Thyroid gland (tissue), 4 donors: ENCODE results near the gene CDKL5. TPM values are rescaled to one million over a fixed set of nuclear protein-coding genes. Genes with fewer than 3 reads are reported as not detected.

Experiments
- DNase-seq, 2 donors: peaks; one replicate each; pipeline ENCODE4 v3.0.0-alpha.2; 2019
- H3K27ac ChIP-seq, 3 donors: fragments of 200-600 bp; sonication (generic); 1 replicate in 2 of 3; 2 replicates in 1 of 3; pipeline ENCODE4 v1.5.1; 2016 to 2019; ENCODE audit warnings: mild to moderate bottlenecking in 1 of 3, moderate library complexity in 1 of 3
- H3K27me3 ChIP-seq: fragments of 200-600 bp; sonication (generic); one replicate; pipeline ENCODE4 v1.5.1; 2019
- H3K36me3 ChIP-seq, 2 donors: fragments of 200-600 bp; sonication (generic); one replicate each; pipeline ENCODE4 v1.5.1; 2016 to 2019
- H3K4me1 ChIP-seq, 2 donors: fragments of 200-600 bp; sonication (generic); one replicate each; pipeline ENCODE4 v1.5.1; 2017 to 2019
- H3K4me3 ChIP-seq, 3 donors: fragments of 200-600 bp; sonication (generic); replicated peaks in 1 of 3; 1 replicate in 2 of 3; 2 replicates in 1 of 3; pipeline ENCODE4 v1.5.1; 2016; ENCODE audit warnings: mild to moderate bottlenecking in 1 of 3
- H3K9me3 ChIP-seq: fragments of 200-600 bp; sonication (generic); one replicate; pipeline ENCODE4 v1.5.1; 2017
- POLR2A ChIP-seq, 2 donors: fragments of 450-650 bp; IDR thresholded peaks; one replicate each; pipeline ENCODE4 v1.6.1; 2017; ENCODE audit warnings: antibody characterized with exemption in 2 of 2, mild to moderate bottlenecking in 2 of 2, moderate library complexity in 1 of 2
- WGBS, 2 donors: methylation state at CpG; one replicate each; pipeline ENCODE4 v1.1.5; 2017; 5-methylcytosine and 5-hydroxymethylcytosine counted together
- intact Hi-C: fragments of 100-400 bp; cut with DNase I; formaldehyde crosslinking; loops from one replicate; pipeline ENCODE4 v1.15.1; 2023
- total RNA-seq, 4 donors: library from RNA; depleted of rRNA; stranded (reverse); fragments of >200 nt; gene quantifications; one replicate each; pipeline ENCODE4 v1.2.3, GENCODE V29; 2016
- TF ChIP-seq, protein P1 (sequence below), 6 experiments: fragments of 200-600 bp in 3 of 6; fragments of 450-650 bp in 3 of 6; sonication (generic) in 3 of 6; IDR thresholded peaks; one replicate each; pipeline ENCODE4 v1.5.1; 2016 to 2019; ENCODE audit warnings: antibody characterized with exemption in 6 of 6, mild to moderate bottlenecking in 2 of 6, inconsistent platforms in 1 of 6, moderate library complexity in 1 of 6

Gene CDKL5
- total RNA-seq, 4 donors from 2014 or later: 8.4 to 14.8 (median 10.0) TPM

DNA sequence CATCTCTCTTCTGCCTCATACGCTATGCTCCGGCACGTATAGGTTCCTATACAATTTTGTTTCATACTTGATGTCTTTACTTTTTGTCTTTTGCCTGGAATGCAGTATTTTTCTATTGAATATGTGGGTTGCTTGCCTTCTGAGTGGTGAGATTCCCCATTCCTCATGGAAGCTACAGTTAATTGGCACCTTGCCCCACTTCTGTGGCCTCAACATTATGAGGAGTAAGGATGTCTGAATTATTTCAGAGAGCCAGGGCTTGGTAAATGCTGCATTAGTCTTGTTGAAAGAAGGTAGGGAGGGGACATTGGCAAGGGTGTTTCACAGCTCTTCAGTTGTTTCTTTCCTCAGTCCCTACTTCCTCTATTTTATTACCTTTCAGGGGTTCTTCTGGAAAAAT lies 23.0 kb downstream of the CDKL5 start:
- Histone ChIP-seq H3K27me3 (no peaks in the 10 kb centered on the region), H3K9me3 (no peaks in the 10 kb centered on the region), H3K4me1 (no peaks in the 10 kb centered on the region), H3K4me3 (no peak overlapping the region), H3K36me3 (no peaks in the 10 kb centered on the region), H3K27ac (no peak overlapping the region)
- TF ChIP-seq, protein P1, sequence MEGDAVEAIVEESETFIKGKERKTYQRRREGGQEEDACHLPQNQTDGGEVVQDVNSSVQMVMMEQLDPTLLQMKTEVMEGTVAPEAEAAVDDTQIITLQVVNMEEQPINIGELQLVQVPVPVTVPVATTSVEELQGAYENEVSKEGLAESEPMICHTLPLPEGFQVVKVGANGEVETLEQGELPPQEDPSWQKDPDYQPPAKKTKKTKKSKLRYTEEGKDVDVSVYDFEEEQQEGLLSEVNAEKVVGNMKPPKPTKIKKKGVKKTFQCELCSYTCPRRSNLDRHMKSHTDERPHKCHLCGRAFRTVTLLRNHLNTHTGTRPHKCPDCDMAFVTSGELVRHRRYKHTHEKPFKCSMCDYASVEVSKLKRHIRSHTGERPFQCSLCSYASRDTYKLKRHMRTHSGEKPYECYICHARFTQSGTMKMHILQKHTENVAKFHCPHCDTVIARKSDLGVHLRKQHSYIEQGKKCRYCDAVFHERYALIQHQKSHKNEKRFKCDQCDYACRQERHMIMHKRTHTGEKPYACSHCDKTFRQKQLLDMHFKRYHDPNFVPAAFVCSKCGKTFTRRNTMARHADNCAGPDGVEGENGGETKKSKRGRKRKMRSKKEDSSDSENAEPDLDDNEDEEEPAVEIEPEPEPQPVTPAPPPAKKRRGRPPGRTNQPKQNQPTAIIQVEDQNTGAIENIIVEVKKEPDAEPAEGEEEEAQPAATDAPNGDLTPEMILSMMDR (IDR thresholded peaks at IDR 0.05): no peak
- no peak for TF ChIP-seq POLR2A (IDR thresholded peaks at IDR 0.05)
- intact Hi-C loops: no loop called here
- WGBS, 2 donors: 98 to 99% methylated on average over 3 of the region's 3 CpGs
- DNase-seq: no peak

DNA sequence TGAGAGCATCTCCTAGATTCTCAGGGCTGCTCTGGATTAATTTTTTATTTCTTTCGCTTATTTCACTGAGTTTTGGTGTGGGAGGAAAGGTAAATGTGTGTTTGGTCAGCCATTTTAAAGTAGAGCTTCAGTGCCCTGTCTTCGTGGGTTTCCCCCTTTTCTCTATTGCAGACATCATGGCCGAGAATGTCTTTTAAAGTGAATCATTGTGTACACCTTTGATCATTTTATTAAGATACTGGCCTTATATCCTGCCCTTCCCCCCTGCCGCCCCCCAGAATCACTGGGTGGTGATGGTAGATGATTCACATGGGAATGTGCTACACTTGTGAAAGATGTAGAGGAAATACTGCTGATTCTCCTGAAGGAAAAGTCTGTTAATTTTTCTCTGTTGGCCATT lies 23.8 kb downstream of the CDKL5 start:
- no peaks in the 10 kb centered on the region for H3K4me1 ChIP-seq
- WGBS, 2 donors: 93 to 95% methylated on average over 4 of the region's 4 CpGs
- no peak for TF ChIP-seq POLR2A (IDR thresholded peaks at IDR 0.05)
- TF ChIP-seq, protein P1 (IDR thresholded peaks at IDR 0.05): no peak
- no peak overlapping the region for H3K27ac ChIP-seq
- H3K9me3 ChIP-seq: no peaks in the 10 kb centered on the region
- H3K4me3 ChIP-seq: no peak overlapping the region
- H3K36me3 ChIP-seq: no peaks in the 10 kb centered on the region
- intact Hi-C loops: no loop called here
- no peak for DNase-seq
- H3K27me3 ChIP-seq: no peaks in the 10 kb centered on the region

DNA sequence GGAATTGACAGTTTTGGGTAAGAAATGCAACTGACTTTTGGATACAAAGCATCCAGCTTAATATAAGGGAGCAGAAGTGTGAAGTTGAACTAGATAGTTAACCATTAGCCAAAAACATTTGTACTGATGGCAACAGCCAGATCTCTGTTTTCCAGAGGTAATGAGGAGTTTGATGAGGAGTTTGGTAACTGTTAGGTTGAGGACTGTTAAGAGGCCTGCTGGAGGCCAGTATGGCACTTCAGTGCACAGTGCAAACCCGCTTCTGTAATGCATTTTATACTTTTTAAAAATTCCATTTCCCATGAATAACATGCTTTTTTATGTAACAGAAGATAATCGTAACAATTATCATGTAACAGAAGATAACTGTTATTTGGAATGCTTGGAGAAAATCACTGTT lies 30.0 kb downstream of the CDKL5 start:
- 72 to 81% methylated on average over 2 of the region's 2 CpGs for WGBS, 2 donors
- DNase-seq: no peak
- no peak for TF ChIP-seq POLR2A (IDR thresholded peaks at IDR 0.05)
- TF ChIP-seq, protein P1 (IDR thresholded peaks at IDR 0.05): no peak
- Histone ChIP-seq H3K27ac (no peak overlapping the region), H3K36me3 (no peaks in the 10 kb centered on the region), H3K27me3 (no peaks in the 10 kb centered on the region), H3K4me1 (no peaks in the 10 kb centered on the region), H3K9me3 (no peaks in the 10 kb centered on the region), H3K4me3 (no peak overlapping the region)
- intact Hi-C loops: no loop called here

DNA sequence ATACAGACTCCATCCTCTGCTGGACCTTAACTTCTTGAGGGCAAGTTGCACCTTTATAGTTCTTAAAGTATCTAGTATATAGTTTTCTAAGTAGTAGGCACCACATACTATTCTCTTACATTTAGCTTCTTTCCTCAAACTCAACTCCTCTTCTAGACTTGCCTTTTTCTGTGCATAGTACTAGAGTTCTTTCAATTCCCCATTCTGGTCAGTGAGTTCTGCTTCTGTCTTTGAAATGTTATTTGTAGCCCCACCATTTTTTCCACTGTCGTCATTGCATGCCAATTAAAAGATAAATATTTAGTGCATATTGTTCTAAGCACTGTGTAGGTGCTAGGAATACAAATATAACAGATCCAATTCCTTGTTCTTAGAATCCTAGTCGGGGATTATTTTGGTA lies 31.6 kb downstream of the CDKL5 start:
- intact Hi-C loops: no loop called here
- Histone ChIP-seq H3K27me3 (no peaks in the 10 kb centered on the region), H3K27ac (no peak overlapping the region), H3K4me1 (no peaks in the 10 kb centered on the region), H3K4me3 (no peak overlapping the region), H3K9me3 (no peaks in the 10 kb centered on the region), H3K36me3 (no peaks in the 10 kb centered on the region)
- whole genome bisulfite sequencing, 2 donors: 89 to 90% methylated on average over 2 of the region's 2 CpGs
- no peak for TF ChIP-seq POLR2A (IDR thresholded peaks at IDR 0.05)
- TF ChIP-seq, protein P1 (IDR thresholded peaks at IDR 0.05): no peak
- no peak for DNase-seq

DNA sequence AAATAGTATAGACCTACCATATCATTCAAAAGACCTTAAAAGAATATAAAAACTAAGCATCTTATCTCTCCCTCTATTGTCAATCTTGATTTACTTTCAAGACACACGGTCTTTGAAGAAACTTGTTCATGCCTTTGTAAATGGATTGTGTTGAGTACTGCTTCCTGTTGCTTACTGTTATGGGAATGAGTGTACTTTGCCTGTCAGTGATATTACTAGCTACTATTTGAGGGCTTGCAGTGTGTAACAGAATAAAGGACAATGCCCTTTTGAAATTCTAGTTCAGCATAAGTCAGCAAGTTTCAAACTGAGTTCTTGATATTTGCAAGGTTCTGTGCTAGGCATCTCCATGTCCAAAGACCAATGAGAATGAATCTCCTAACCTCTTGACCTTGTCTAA lies 36.0 kb downstream of the CDKL5 start:
- 67 to 69% methylated on average over 1 of the region's 1 CpG for WGBS, 2 donors
- intact Hi-C loops: no loop called here

More for the DNA sequence above, 36.0 kb downstream of the CDKL5 start:
- H3K9me3 ChIP-seq: no peaks in the 10 kb centered on the region
- no peaks in the 10 kb centered on the region for H3K4me1 ChIP-seq
- no peak for TF ChIP-seq POLR2A (IDR thresholded peaks at IDR 0.05)
- TF ChIP-seq, protein P1 (IDR thresholded peaks at IDR 0.05): no peak
- no peak overlapping the region for H3K27ac ChIP-seq
- no peak overlapping the region for H3K4me3 ChIP-seq
- H3K36me3 ChIP-seq: no peaks in the 10 kb centered on the region
- H3K27me3 ChIP-seq: no peaks in the 10 kb centered on the region
- no peak for DNase-seq
